Mesenchymal stem cell (in vitro differentiated cells and primary cell): ENCODE measurements around the gene LYPD3.

Experiments used
- DNase-seq: peaks from one replicate; pipeline ENCODE4 v3.0.0-alpha.2; 2013
- H2AFZ ChIP-seq: one replicate; pipeline ENCODE4 v1.6.1; 2013; ENCODE audit warnings: low read depth, mild to moderate bottlenecking, control low read depth, inconsistent platforms, low read length, moderate library complexity
- H2AK5ac ChIP-seq: 2 replicates; pipeline ENCODE4 v1.6.1; 2013; ENCODE audit warnings: low read length, moderate library complexity, mild to moderate bottlenecking, inconsistent platforms; ENCODE audit not compliant: severe bottlenecking
- H2BK120ac ChIP-seq: one replicate; pipeline ENCODE4 v1.6.1; 2013; ENCODE audit warnings: low read depth, mild to moderate bottlenecking, inconsistent platforms, low read length, moderate library complexity
- H2BK12ac ChIP-seq, 2 experiments: one replicate each; pipeline ENCODE4 v1.6.1; 2013; ENCODE audit warnings: inconsistent platforms in 2 of 2, low read length in 2 of 2, mild to moderate bottlenecking in 2 of 2, moderate library complexity in 2 of 2, control low read depth in 1 of 2
- H2BK15ac ChIP-seq: one replicate; pipeline ENCODE4 v1.6.1; 2013; ENCODE audit warnings: mild to moderate bottlenecking, low read depth, inconsistent platforms; ENCODE audit not compliant: poor library complexity, severe bottlenecking
- H2BK5ac ChIP-seq: 2 replicates; pipeline ENCODE4 v1.6.1; 2013; ENCODE audit warnings: low read depth, mild to moderate bottlenecking, low read length, control low read depth, inconsistent platforms; ENCODE audit not compliant: poor library complexity, severe bottlenecking
- H3K14ac ChIP-seq, 2 experiments: one replicate each; pipeline ENCODE4 v1.6.1; 2013; ENCODE audit warnings: inconsistent platforms in 2 of 2, low read length in 2 of 2, control low read depth in 1 of 2, mild to moderate bottlenecking in 1 of 2, moderate library complexity in 1 of 2
- H3K18ac ChIP-seq, 2 experiments: one replicate each; pipeline ENCODE4 v1.6.1; 2013; ENCODE audit warnings: inconsistent platforms in 2 of 2, low read length in 2 of 2, control low read depth in 1 of 2, low read depth in 1 of 2, mild to moderate bottlenecking in 1 of 2
- H3K23ac ChIP-seq, 2 experiments: one replicate each; pipeline ENCODE4 v1.6.1; 2013; ENCODE audit warnings: inconsistent platforms in 2 of 2, low read length in 2 of 2, mild to moderate bottlenecking in 2 of 2, moderate library complexity in 2 of 2, control low read depth in 1 of 2
- H3K27ac ChIP-seq: 2 replicates; pipeline ENCODE4 v1.5.1; 2013; ENCODE audit warnings: mild to moderate bottlenecking, moderate library complexity, low read length, control low read depth, inconsistent platforms; ENCODE audit not compliant: poor library complexity, severe bottlenecking
- H3K27me3 ChIP-seq, 2 experiments: 2 replicates each; pipeline versions ENCODE4 v1.6.1 to v1.7.0; 2013; ENCODE audit warnings: low read length in 2 of 2, mild to moderate bottlenecking in 2 of 2, moderate library complexity in 2 of 2, control low read depth in 1 of 2, inconsistent platforms in 1 of 2; ENCODE audit not compliant: control insufficient read depth in 1 of 2, insufficient read depth in 1 of 2
- H3K36me3 ChIP-seq, 2 experiments: 2 replicates each; pipeline versions ENCODE4 v1.6.1 to v1.7.0; 2013; ENCODE audit warnings: low read length in 2 of 2, control low read depth in 1 of 2, inconsistent platforms in 1 of 2, low read depth in 1 of 2, mild to moderate bottlenecking in 1 of 2; ENCODE audit not compliant: insufficient read depth in 2 of 2, control insufficient read depth in 1 of 2
- H3K4ac ChIP-seq, 2 experiments: one replicate each; pipeline ENCODE4 v1.6.1; 2013; ENCODE audit warnings: inconsistent platforms in 2 of 2, low read length in 2 of 2, mild to moderate bottlenecking in 2 of 2, moderate library complexity in 2 of 2, control low read depth in 1 of 2, low read depth in 1 of 2
- H3K4me1 ChIP-seq: 2 replicates; pipeline ENCODE4 v1.6.1; 2013; ENCODE audit warnings: low read depth, low read length, control low read depth; ENCODE audit not compliant: control insufficient read depth, insufficient read depth
- H3K4me2 ChIP-seq: 2 replicates; pipeline ENCODE4 v1.6.1; 2013; ENCODE audit warnings: low read length, mild to moderate bottlenecking, inconsistent platforms; ENCODE audit not compliant: poor library complexity, severe bottlenecking
- H3K4me3 ChIP-seq, 2 experiments: 2 replicates each; pipeline versions ENCODE4 v1.5.1 to v1.7.0; 2013; ENCODE audit warnings: low read length in 2 of 2, mild to moderate bottlenecking in 2 of 2, control low read depth in 1 of 2, low read depth in 1 of 2; ENCODE audit not compliant: insufficient read depth in 1 of 2
- H3K79me1 ChIP-seq: replicated peaks from 2 replicates; pipeline ENCODE4 v1.6.1; 2013; ENCODE audit warnings: mild to moderate bottlenecking, control low read depth, low read length, inconsistent platforms; ENCODE audit not compliant: poor library complexity, severe bottlenecking
- H3K9ac ChIP-seq: 2 replicates; pipeline ENCODE4 v1.7.0; 2013; ENCODE audit warnings: mild to moderate bottlenecking, low read length, moderate library complexity
- H3K9me3 ChIP-seq: 2 replicates; pipeline ENCODE4 v1.7.0; 2013; ENCODE audit warnings: mild to moderate bottlenecking, low read length; ENCODE audit not compliant: control insufficient read depth
- H4K8ac ChIP-seq: one replicate; pipeline ENCODE4 v1.6.1; 2013; ENCODE audit warnings: inconsistent platforms, mild to moderate bottlenecking, low read length, moderate library complexity
- H4K91ac ChIP-seq: one replicate; pipeline ENCODE4 v1.6.1; 2013; ENCODE audit warnings: mild to moderate bottlenecking, low read length, inconsistent platforms
- WGBS: methylation state at CpG from one replicate; pipeline ENCODE4 v1.1.7; 2013; ENCODE audit warnings: mixed read lengths; 5-methylcytosine and 5-hydroxymethylcytosine counted together

The LYPD3 gene

GRCh38 chr19:43468354-43469159, 3.1 kb upstream of the LYPD3 start:
- Histone ChIP-seq H3K27ac (no peak overlapping the region), H4K91ac (no peak overlapping the region), H3K18ac (no peak overlapping the region), H2BK12ac (no peak overlapping the region), H3K4me3 (no peak overlapping the region), H3K9ac (no peak overlapping the region), H2AFZ (no peak overlapping the region), H3K79me1 (no peaks in the 10 kb centered on the region), H2BK5ac (no peak overlapping the region), H3K23ac (no peak overlapping the region), H2BK120ac (no peak overlapping the region), H3K4ac (no peak overlapping the region), H3K36me3 (no peaks in the 10 kb centered on the region), H4K8ac (no peak overlapping the region), H3K14ac (no peak overlapping the region), H2AK5ac (no peak overlapping the region), H3K9me3 (no peaks in the 10 kb centered on the region), H3K4me1 (peaks cover 14% of the 10 kb centered on the region), H3K4me2 (no peak overlapping the region), H2BK15ac (no peak overlapping the region), H3K27me3 (peaks cover 0 to 7% of the 10 kb centered on the region in 2 experiments)
- no peak for DNase-seq
- WGBS = 98% methylated on average over 4 of the region's 4 CpGs

GRCh38 chr19:43467730-43468129, 2.3 kb upstream of the LYPD3 start:
- Histone ChIP-seq H3K9me3 (no peaks in the 10 kb centered on the region), H2AK5ac (no peak overlapping the region), H4K91ac (no peak overlapping the region), H2BK12ac (no peak overlapping the region), H2BK120ac (no peak overlapping the region), H3K4me3 (no peak overlapping the region), H3K14ac (no peak overlapping the region), H3K27me3 (peaks cover 4 to 7% of the 10 kb centered on the region in 2 experiments), H3K27ac (no peak overlapping the region), H3K9ac (no peak overlapping the region), H3K4me1 (peaks cover 20% of the 10 kb centered on the region), H3K4ac (no peak overlapping the region), H2AFZ (no peak overlapping the region), H3K79me1 (no peaks in the 10 kb centered on the region), H2BK5ac (no peak overlapping the region), H3K4me2 (no peak overlapping the region), H3K36me3 (no peaks in the 10 kb centered on the region), H3K23ac (no peak overlapping the region), H3K18ac (no peak overlapping the region), H4K8ac (no peak overlapping the region), H2BK15ac (no peak overlapping the region)
- DNase-seq = peak; percentile 62
- WGBS = 75% methylated on average over 4 of the region's 4 CpGs

- 80% methylated on average over 6 of the region's 6 CpGs for WGBS
- Histone ChIP-seq H2BK120ac (no peak overlapping the region), H3K4ac (no peak overlapping the region), H3K18ac (no peak overlapping the region), H3K9me3 (no peaks in the 10 kb centered on the region), H2BK5ac (no peak overlapping the region), H4K91ac (no peak overlapping the region), H3K79me1 (no peaks in the 10 kb centered on the region), H2BK15ac (no peak overlapping the region), H3K4me1 (peaks cover 20% of the 10 kb centered on the region), H3K27me3 (peaks cover 5 to 8% of the 10 kb centered on the region in 2 experiments), H3K36me3 (no peaks in the 10 kb centered on the region), H2BK12ac (no peak overlapping the region), H3K4me2 (no peak overlapping the region), H2AFZ (no peak overlapping the region), H2AK5ac (no peak overlapping the region), H3K27ac (no peak overlapping the region), H3K14ac (no peak overlapping the region), H3K23ac (no peak overlapping the region), H3K4me3 (no peak overlapping the region), H4K8ac (no peak overlapping the region), H3K9ac (no peak overlapping the region)
- DNase-seq = no peak
Observed at GRCh38 chr19:43467276-43467675, 1.9 kb upstream of the LYPD3 start.

- H3K79me1 ChIP-seq = no peaks in the 10 kb centered on the region
- WGBS = 100% methylated on average over 1 of the region's 1 CpG
- H3K9ac ChIP-seq = no peak overlapping the region
- no peak overlapping the region for H3K27ac ChIP-seq
- H4K8ac ChIP-seq = no peak overlapping the region
- no peak overlapping the region for H3K14ac ChIP-seq
- H3K9me3 ChIP-seq = no peaks in the 10 kb centered on the region
- H3K4ac ChIP-seq = no peak overlapping the region
- H2BK15ac ChIP-seq = no peak overlapping the region
- H3K18ac ChIP-seq = no peak overlapping the region
- H3K23ac ChIP-seq = no peak overlapping the region
- no peak overlapping the region for H2BK5ac ChIP-seq
- H4K91ac ChIP-seq = no peak overlapping the region
- H3K36me3 ChIP-seq = no peaks in the 10 kb centered on the region
- no peak overlapping the region for H2BK120ac ChIP-seq
- no peak overlapping the region for H3K4me2 ChIP-seq
- no peak for DNase-seq
- peaks cover 5 to 13% of the 10 kb centered on the region in 2 experiments for H3K27me3 ChIP-seq
- H2AFZ ChIP-seq = no peak overlapping the region
- peaks cover 20% of the 10 kb centered on the region for H3K4me1 ChIP-seq
- H3K4me3 ChIP-seq = no peak overlapping the region
- H2AK5ac ChIP-seq = no peak overlapping the region
- H2BK12ac ChIP-seq = no peak overlapping the region
Observed at GRCh38 chr19:43466793-43467192, 1.4 kb upstream of the LYPD3 start.
